ENCODE measurements around the gene TYRP1.

GRCh38 chr9:12718482-12719026, 25.4 kb downstream of the TYRP1 start:
- TF ChIP-seq CTCF (IDR thresholded peaks at IDR 0.05; ENCODE audit: insufficient read depth, low read length, poor library complexity, severe bottlenecking) = no peak
- no peak for TF ChIP-seq EZH2phosphoT487 (conservative IDR thresholded peaks at IDR 0.05; ENCODE audit: low read length)

Data from SU-DHL-6 (cell line).